B cell (primary cell): ENCODE data around the gene FAM229A. TPM values are rescaled to one million over a fixed set of nuclear protein-coding genes. Genes with fewer than 3 reads are reported as not detected.

ENCODE experiments used
- ATAC-seq: fragments of 200-7000 bp; cut with Tn5 transposase; one replicate; pipeline ENCODE4 v1.10.0; 2021; ENCODE audit warnings: low read depth, mild to moderate bottlenecking, moderate number of reproducible peaks, moderate library complexity
- CTCF ChIA-PET: fragments of 350-600 bp; sonication (Branson Sonifier 250); formaldehyde crosslinking; loops from one replicate; lab custom pipeline; 2021; ENCODE audit warnings: antibody characterized with exemption, inconsistent platforms; lab: Charles Lee
- POLR2A ChIA-PET: fragments of 350-600 bp; sonication (Branson Sonifier 250); formaldehyde crosslinking; loops from one replicate; lab custom pipeline; 2021; ENCODE audit warnings: antibody characterized with exemption; lab: Charles Lee
- DNase-seq: peaks from one replicate; pipeline ENCODE4 v3.0.0; 2013
- H2AFZ ChIP-seq: 2 replicates; pipeline ENCODE4 v1.6.1; 2012; ENCODE audit warnings: mild to moderate bottlenecking, low read depth, low read length; ENCODE audit not compliant: insufficient read depth, poor library complexity, severe bottlenecking
- H3K27ac ChIP-seq, 2 donors: 1 replicate in 1 of 2; 2 replicates in 1 of 2; pipeline ENCODE4 v1.5.1; 2012 to 2013; ENCODE audit warnings: low read length in 2 of 2, mild to moderate bottlenecking in 2 of 2, moderate library complexity in 1 of 2
- H3K27me3 ChIP-seq, 4 experiments: fragments of 200-600 bp in 1 of 4; sonication (generic) in 1 of 4; replicated peaks in 1 of 4; 1 replicate in 2 of 4; 2 replicates in 2 of 4; pipeline versions ENCODE4 v1.6.1 to v1.7.0; 2013 to 2016; ENCODE audit warnings: low read length in 3 of 4, mild to moderate bottlenecking in 2 of 4, mixed read lengths in 1 of 4, moderate library complexity in 1 of 4; ENCODE audit not compliant: insufficient read depth in 4 of 4, control insufficient read depth in 3 of 4; ENCODE audit errors: control extremely low read depth in 1 of 4
- H3K36me3 ChIP-seq, 2 experiments: replicated peaks in 1 of 2; 1 replicate in 1 of 2; 2 replicates in 1 of 2; pipeline versions ENCODE4 v1.6.1 to v1.7.1; 2013; ENCODE audit warnings: low read length in 1 of 2; ENCODE audit not compliant: insufficient read depth in 2 of 2, control insufficient read depth in 1 of 2; ENCODE audit errors: control extremely low read depth in 1 of 2, extremely low read depth in 1 of 2
- H3K4me1 ChIP-seq, 2 donors: fragments of 200-600 bp in 1 of 2; sonication (generic) in 1 of 2; 1 replicate in 1 of 2; 2 replicates in 1 of 2; pipeline versions ENCODE4 v1.5.1 to v1.6.1; 2013 to 2017; ENCODE audit warnings: low read length in 2 of 2; ENCODE audit not compliant: control insufficient read depth in 2 of 2, insufficient read depth in 2 of 2
- H3K4me2 ChIP-seq: replicated peaks from 2 replicates; pipeline ENCODE3; 2012; ENCODE audit warnings: mild to moderate bottlenecking, low read depth, low read length; ENCODE audit not compliant: poor library complexity, severe bottlenecking
- H3K4me3 ChIP-seq, 5 experiments: fragments of 200-600 bp in 1 of 5; sonication (generic) in 1 of 5; 1 replicate in 3 of 5; 2 replicates in 2 of 5; pipeline versions ENCODE4 v1.5.1 to v1.7.0; 2011 to 2016; ENCODE audit warnings: low read length in 4 of 5, mild to moderate bottlenecking in 4 of 5, low read depth in 2 of 5, control low read depth in 1 of 5, moderate library complexity in 1 of 5; ENCODE audit not compliant: insufficient read depth in 1 of 5; ENCODE audit errors: control extremely low read depth in 1 of 5, extremely low read depth in 1 of 5
- H3K79me2 ChIP-seq: fragments of 200-600 bp; sonication (generic); one replicate; pipeline ENCODE4 v1.6.0; 2016; ENCODE audit warnings: low read length; ENCODE audit not compliant: control insufficient read depth, insufficient read depth
- H3K9ac ChIP-seq: fragments of 200-600 bp; sonication (generic); 2 replicates; pipeline ENCODE4 v1.6.1; 2017; ENCODE audit warnings: mild to moderate bottlenecking, low read length, moderate library complexity
- H3K9me3 ChIP-seq, 3 donors: one replicate each; pipeline versions ENCODE4 v1.6.1 to v1.7.1; 2013; ENCODE audit warnings: low read length in 2 of 3; ENCODE audit not compliant: control insufficient read depth in 2 of 3, insufficient read depth in 1 of 3; ENCODE audit errors: control extremely low read depth in 1 of 3
- H4K20me1 ChIP-seq: 2 replicates; pipeline ENCODE4 v1.6.0; 2012; ENCODE audit warnings: mild to moderate bottlenecking, low read length; ENCODE audit not compliant: insufficient read depth, control insufficient read depth, poor library complexity, severe bottlenecking
- H3K27ac Mint-ChIP-seq: one replicate; pipeline ENCODE4 v1.8.0; 2021; ENCODE audit warnings: mixed read lengths
- H3K27me3 Mint-ChIP-seq: one replicate; pipeline ENCODE4 v1.8.0; 2021; ENCODE audit warnings: mixed read lengths
- H3K4me1 Mint-ChIP-seq: one replicate; pipeline ENCODE4 v1.8.0; 2021; ENCODE audit warnings: mixed read lengths
- H3K4me3 Mint-ChIP-seq: one replicate; pipeline ENCODE4 v1.8.0; 2021; ENCODE audit warnings: mixed read lengths
- H3K9me3 Mint-ChIP-seq: one replicate; pipeline ENCODE4 v1.8.0; 2022; ENCODE audit warnings: mixed read lengths; ENCODE audit not compliant: insufficient read depth
- CTCF ChIP-seq: fragments of 200-600 bp; IDR thresholded peaks from one replicate; pipeline ENCODE4 v1.8.0; 2022; ENCODE audit warnings: antibody characterized with exemption, mild to moderate bottlenecking
- EZH2 ChIP-seq: IDR thresholded peaks from 2 replicates; pipeline ENCODE4 v1.6.1; 2012; ENCODE audit warnings: borderline replicate concordance, low read depth, mild to moderate bottlenecking, moderate library complexity, low read length; ENCODE audit not compliant: insufficient read depth, poor library complexity, severe bottlenecking
- WGBS: methylation state at CpG from one replicate; pipeline ENCODE4 v1.1.5; 2013; ENCODE audit warnings: missing lambda C conversion rate; ENCODE audit not compliant: insufficient coverage; 5-methylcytosine and 5-hydroxymethylcytosine counted together
- intact Hi-C: fragments of 100-400 bp; cut with micrococcal nuclease; formaldehyde crosslinking; loops from one replicate; pipeline ENCODE4 v1.10.0; 2022
- polyA plus RNA-seq: library from polyadenylated mRNA; depleted of rRNA; stranded (reverse); fragments of >200 nt; gene quantifications from 2 replicates; pipeline ENCODE4 v1.2.3, GENCODE V29; 2012
- total RNA-seq, 2 donors: library from RNA; stranded (reverse); fragments of 120-200 nt in 1 of 2; gene quantifications; 1 replicate in 1 of 2; 2 replicates in 1 of 2; pipeline versions ENCODE4 v1.2.3 to v1.2.4, GENCODE V29; 2013 to 2022

FAM229A gene
- total and polyA plus RNA-seq, 2 donors (not counting 1 experiment from before 2014, with no cell fraction given), result 33.3 to 33.8 TPM

- peak; percentile 67 for DNase-seq
- H3K4me3 ChIP-seq, result peak overlapping the region in 2 of 5 experiments; percentile 6 to 70
- intact Hi-C loops, result loop anchor here (2.0 to 5.0 kb wide), 2 partner anchors 34 to 137 kb away; partner anchors contain the start of gene CCDC28B
- peak overlapping the region; percentile 60 to 67 for H3K27ac ChIP-seq
- H2AFZ ChIP-seq, result no peak overlapping the region
- TF ChIP-seq CTCF (no peak), EZH2 (no peak)
- peak; percentile 4 for ATAC-seq
- peak overlapping the region; percentile 89 for H3K4me2 ChIP-seq
- H3K9me3 Mint-ChIP-seq, result no peaks in the 10 kb centered on the region
- peaks cover 57 to 61% of the 10 kb centered on the region in 2 donors for H3K4me1 ChIP-seq
- H3K27me3 Mint-ChIP-seq, result no peaks in the 10 kb centered on the region
- ChIA-PET CTCF (interaction anchor here (0.7 to 6.2 kb wide), 10 partner anchors 8 to 182 kb away, joined by 3 to 71 read pairs (median 4); no protein-coding TSS in a partner anchor), POLR2A (interaction anchor here (1.5 to 3.9 kb wide), 7 partner anchors 13 to 97 kb away, joined by 3 to 53 read pairs (median 23); partner anchors contain the start of genes BSDC1, FAM167B and LCK)
- H3K9ac ChIP-seq, result peak overlapping the region; percentile 6
- peaks cover 16% of the 10 kb centered on the region for H3K79me2 ChIP-seq
- peaks cover 61% of the 10 kb centered on the region for H3K4me1 Mint-ChIP-seq
- peak overlapping the region; percentile 92 for H3K27ac Mint-ChIP-seq
- WGBS, result 43% methylated on average over 12 of the region's 16 CpGs
- H3K27me3 ChIP-seq, result no peaks in the 10 kb centered on the region
- no peaks in the 10 kb centered on the region for H3K9me3 ChIP-seq
- peaks cover 0 to 9% of the 10 kb centered on the region in 2 experiments for H3K36me3 ChIP-seq
- peaks cover 35% of the 10 kb centered on the region for H4K20me1 ChIP-seq
- H3K4me3 Mint-ChIP-seq, result peak overlapping the region; percentile 88
Measured at GRCh38 chr1:32337855-32338636, 24.2 kb downstream of the FAM229A start.
